ENCODE data around the gene MYO5B. TPM values are rescaled to one million over a fixed set of nuclear protein-coding genes. Genes with fewer than 3 reads are reported as not detected.

Gene MYO5B
- total RNA-seq, 1 donor from 2014 or later, result 0.27 TPM

GRCh38 chr18:49976795-49977560, 218.0 kb downstream of the MYO5B start:
- intact Hi-C loops (cut with micrococcal nuclease), result no loop called here

GRCh38 chr18:49976001-49976400, 218.9 kb downstream of the MYO5B start:
- intact Hi-C loops (cut with micrococcal nuclease), result no loop called here

- intact Hi-C loops (cut with micrococcal nuclease), result no loop called here
Measured at GRCh38 chr18:49974079-49974478, 220.9 kb downstream of the MYO5B start.

GRCh38 chr18:49973592-49973991, 221.4 kb downstream of the MYO5B start:
- intact Hi-C loops (cut with micrococcal nuclease), result no loop called here

- intact Hi-C loops (cut with micrococcal nuclease), result no loop called here
Measured at GRCh38 chr18:49972535-49972934, 222.4 kb downstream of the MYO5B start.

- intact Hi-C loops (cut with micrococcal nuclease), result no loop called here
Measured at GRCh38 chr18:49971462-49971861, 223.5 kb downstream of the MYO5B start.

- intact Hi-C loops (cut with micrococcal nuclease), result no loop called here
Measured at GRCh38 chr18:49970319-49970718, 224.6 kb downstream of the MYO5B start.

GRCh38 chr18:49968644-49969309, 226.2 kb downstream of the MYO5B start:
- intact Hi-C loops (cut with micrococcal nuclease), result no loop called here

- intact Hi-C loops (cut with micrococcal nuclease), result no loop called here
Measured at GRCh38 chr18:49967636-49968313, 227.2 kb downstream of the MYO5B start.

- intact Hi-C loops (cut with micrococcal nuclease), result no loop called here
Measured at GRCh38 chr18:49967171-49967570, 227.8 kb downstream of the MYO5B start.

GRCh38 chr18:49966090-49966489, 228.9 kb downstream of the MYO5B start:
- intact Hi-C loops (cut with micrococcal nuclease), result no loop called here

GRCh38 chr18:49963217-49963616, 231.7 kb downstream of the MYO5B start:
- intact Hi-C loops (cut with micrococcal nuclease), result no loop called here

GRCh38 chr18:49961271-49961670, 233.7 kb downstream of the MYO5B start:
- intact Hi-C loops (cut with micrococcal nuclease), result loop anchor here (1.0 kb wide), 1 partner anchor 63 kb away; no protein-coding TSS in a partner anchor

GRCh38 chr18:49960376-49960775, 234.6 kb downstream of the MYO5B start:
- intact Hi-C loops (cut with micrococcal nuclease), result no loop called here

GRCh38 chr18:49959176-49959575, 235.8 kb downstream of the MYO5B start:
- intact Hi-C loops (cut with micrococcal nuclease), result no loop called here

GRCh38 chr18:49955263-49955662, 239.7 kb downstream of the MYO5B start:
- intact Hi-C loops (cut with micrococcal nuclease), result no loop called here

GRCh38 chr18:49953391-49953790, 241.6 kb downstream of the MYO5B start:
- intact Hi-C loops (cut with micrococcal nuclease), result no loop called here

- intact Hi-C loops (cut with micrococcal nuclease), result no loop called here
Measured at GRCh38 chr18:49949951-49950395, 245.0 kb downstream of the MYO5B start.

GRCh38 chr18:49948975-49949374, 246.0 kb downstream of the MYO5B start:
- intact Hi-C loops (cut with micrococcal nuclease), result no loop called here

GRCh38 chr18:49944663-49945062, 250.3 kb downstream of the MYO5B start:
- intact Hi-C loops (cut with micrococcal nuclease), result no loop called here

- intact Hi-C loops (cut with micrococcal nuclease), result no loop called here
Measured at GRCh38 chr18:49936821-49937220, 258.1 kb downstream of the MYO5B start.

GRCh38 chr18:49935215-49935614, 259.7 kb downstream of the MYO5B start:
- intact Hi-C loops (cut with micrococcal nuclease), result no loop called here
